GM18499 (cell line): ENCODE measurements around the gene SPSB1.

ENCODE experiments used
- ATAC-seq: cut with Tn5 transposase; IDR thresholded peaks from one replicate; pipeline ENCODE4 v1.9.1; 2021; ENCODE audit warnings: moderate number of reproducible peaks; ENCODE audit not compliant: insufficient read depth, unreplicated experiment

SPSB1 gene

DNA sequence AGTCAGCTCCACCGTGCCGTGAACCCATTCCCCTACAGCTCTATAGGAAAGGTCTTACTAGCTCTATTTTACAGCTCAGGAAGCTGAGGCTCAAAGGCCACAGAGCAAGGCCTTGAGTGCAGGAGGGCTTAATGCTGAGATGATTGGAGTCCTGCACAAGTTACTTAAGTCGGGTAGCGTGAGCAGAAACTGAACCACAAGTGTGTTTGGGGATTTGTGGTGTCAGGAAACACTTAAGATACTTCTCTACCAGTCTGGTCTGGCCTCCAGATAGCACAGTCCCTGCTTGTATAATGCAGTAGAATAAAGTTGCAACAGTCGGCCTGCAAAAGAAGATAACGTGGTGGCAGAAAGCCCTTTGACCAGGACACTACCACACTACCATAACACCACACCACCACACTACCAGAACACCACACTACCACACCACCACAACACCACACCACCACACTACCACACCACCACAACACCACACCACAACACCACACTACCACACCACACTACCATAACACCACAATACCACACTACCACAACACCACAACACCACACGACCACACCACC lies 118.1 kb downstream of the SPSB1 start:
- ATAC-seq, result no peak

- ATAC-seq, result no peak
Measured at GRCh38 chr1:9413071-9413876, 120.6 kb downstream of the SPSB1 start.

DNA sequence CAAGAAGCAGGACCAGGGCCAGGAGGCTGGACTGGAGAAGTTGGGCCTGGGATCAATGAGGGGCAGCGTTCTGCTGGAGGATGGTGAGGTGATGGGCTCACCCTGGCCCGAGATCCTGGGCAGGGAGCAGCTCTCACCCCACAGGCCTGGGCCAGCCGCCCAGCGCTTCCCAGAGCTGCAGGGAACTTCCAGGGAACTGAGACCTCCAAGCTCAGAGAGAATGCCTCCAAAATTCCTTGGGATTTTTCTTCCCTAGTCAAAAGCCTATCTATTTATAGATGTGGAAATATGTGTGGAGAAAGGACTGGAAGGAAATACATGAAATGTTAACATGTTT lies 121.2 kb downstream of the SPSB1 start:
- no peak for ATAC-seq

DNA sequence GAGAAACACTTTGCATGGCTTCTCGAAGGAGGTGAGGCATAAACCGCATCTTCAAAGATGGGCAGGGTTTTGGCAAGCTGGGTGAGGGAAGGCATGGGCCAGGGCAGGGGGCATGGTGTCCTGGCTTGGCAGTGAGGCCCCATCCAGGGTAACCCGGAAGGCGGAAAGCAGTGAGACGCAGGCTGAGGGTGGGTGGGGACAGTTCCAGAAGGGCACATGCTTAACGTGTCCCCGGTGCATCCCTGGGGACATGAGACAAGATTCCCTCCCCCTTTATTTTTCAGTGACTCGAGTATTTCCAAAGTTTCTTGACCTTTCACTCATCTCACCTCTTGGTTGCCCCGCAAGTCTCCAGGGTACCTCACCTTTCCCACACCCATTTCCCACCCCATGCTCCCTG lies 123.8 kb downstream of the SPSB1 start:
- no peak for ATAC-seq

DNA sequence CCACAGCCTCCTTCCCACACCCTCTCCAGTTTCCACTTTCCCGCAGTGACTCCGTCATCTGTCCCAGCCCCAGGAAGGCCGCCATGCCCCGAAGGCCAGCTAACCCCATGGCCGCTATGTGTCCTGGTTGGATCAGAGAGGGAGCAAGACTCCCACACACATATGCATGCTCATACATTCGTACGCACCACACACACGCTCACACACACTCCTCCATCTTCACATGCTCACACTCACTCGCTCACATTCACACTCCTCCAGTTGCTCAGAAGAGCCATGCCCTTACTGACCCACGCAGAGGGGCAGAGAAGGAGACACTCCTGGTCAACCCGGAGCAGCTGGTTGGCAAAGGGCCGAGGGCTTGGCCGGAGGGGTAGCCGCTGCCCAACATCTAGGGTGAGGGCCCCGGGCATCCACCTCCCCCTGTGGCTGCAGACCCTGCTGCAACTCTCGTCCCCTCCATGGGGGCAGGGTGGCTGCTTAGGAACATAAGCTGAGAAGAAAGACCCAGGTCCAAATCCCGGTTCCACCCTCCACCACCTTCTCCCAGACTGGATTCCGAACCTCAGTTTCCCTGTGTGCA lies 124.3 kb downstream of the SPSB1 start:
- ATAC-seq, result no peak

GRCh38 chr1:9417695-9418094 lies 125.0 kb downstream of the SPSB1 start:
- no peak for ATAC-seq

GRCh38 chr1:9418851-9419250 lies 126.2 kb downstream of the SPSB1 start:
- ATAC-seq, result no peak
